GM19328 (cell line): ENCODE results near the gene MKLN1.

ENCODE experiments used
- ATAC-seq: cut with Tn5 transposase; IDR thresholded peaks from one replicate; pipeline ENCODE4 v1.9.1; 2021; ENCODE audit warnings: mild to moderate bottlenecking, moderate library complexity; ENCODE audit not compliant: unreplicated experiment

The MKLN1 gene

DNA sequence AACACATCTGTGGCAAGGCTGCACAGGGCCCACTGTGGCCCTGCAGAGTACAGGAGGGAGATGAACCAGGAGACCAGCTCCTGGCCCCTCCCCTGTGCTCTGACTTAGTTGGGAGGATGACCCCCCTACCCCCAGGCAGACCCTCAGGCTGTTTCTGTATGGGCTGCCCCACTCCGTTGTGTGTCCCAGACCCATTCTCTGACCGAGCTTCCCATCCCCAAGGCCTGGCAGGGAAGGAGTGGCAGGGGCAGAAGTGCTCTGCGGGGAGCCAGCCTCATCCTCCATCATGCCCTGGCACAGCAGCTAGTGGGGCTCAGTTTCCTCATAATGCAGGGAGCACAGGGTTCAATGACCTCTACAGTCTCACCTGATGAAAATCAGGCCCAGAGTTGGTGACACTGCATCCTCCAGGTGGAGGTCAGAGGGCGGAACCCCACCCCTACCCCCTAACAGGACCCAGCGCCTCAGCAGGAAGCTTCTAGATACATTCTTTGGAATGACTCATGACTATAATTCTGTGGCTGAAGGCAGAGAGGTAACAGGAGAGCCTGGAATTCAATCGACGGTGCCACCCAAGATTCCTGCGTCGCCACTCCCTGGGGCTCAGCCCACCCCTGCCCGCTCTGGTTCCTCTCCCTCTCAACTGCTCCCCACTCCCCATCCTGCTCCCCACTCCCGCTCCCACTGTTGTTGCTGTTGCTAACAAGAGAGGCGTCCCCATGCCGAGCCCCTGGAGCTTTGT, 210.6 kb downstream of the MKLN1 start:
- ATAC-seq: no peak

DNA sequence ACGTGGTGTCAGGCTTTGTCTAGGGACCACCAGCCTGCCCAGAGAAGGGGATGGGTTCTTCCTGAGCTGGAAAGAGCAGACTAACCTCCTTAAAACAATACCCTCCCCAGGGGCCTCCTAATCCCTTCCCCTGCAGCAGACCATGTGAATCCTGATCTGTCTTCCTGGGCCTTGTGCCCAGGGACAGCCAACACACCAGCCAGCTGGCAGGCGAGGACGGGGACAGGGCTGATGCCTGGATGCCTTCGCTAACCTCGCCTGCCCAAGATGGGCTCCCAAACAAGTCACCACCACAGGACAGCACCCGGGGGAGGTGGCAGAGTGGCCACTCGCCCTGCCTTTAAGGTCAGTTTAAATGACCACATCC, 211.1 kb downstream of the MKLN1 start:
- no peak for ATAC-seq

DNA sequence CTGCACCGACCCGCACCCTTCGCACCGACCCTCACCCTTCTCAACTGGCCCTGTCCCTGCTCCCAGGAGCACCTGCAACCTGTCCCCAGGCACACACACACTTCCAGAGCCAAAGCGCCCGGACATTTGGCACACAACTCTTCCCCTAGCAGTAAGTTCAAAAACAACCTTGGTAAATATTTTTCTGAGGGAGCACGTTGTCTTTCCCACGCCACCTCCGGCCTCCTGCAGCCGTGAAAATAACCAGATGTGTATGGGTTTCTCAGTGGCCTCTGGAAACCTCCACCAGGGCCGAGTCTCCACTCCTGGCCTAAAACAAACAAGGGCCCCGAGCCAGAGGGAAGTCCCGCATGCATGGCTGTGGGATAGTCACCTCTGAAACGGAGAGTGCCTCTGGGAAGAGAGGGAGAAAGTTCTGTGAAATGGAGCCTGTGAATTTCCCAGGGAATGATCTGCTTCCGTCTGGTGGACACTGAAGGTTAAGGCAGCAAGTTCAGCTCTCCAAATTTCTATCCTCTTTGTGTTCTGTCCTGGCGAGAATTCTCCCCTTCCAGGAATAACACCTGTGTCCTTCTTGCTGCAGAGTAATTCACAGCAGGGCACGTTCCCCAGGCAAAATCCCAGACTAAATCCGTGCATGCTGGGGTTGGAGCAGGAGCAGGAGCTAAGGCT, 213.0 kb downstream of the MKLN1 start:
- ATAC-seq: no peak

- no peak for ATAC-seq
Measured at GRCh38 chr7:131543298-131543697, 215.6 kb downstream of the MKLN1 start.

- ATAC-seq: no peak
Measured at GRCh38 chr7:131544021-131544420, 216.3 kb downstream of the MKLN1 start.

DNA sequence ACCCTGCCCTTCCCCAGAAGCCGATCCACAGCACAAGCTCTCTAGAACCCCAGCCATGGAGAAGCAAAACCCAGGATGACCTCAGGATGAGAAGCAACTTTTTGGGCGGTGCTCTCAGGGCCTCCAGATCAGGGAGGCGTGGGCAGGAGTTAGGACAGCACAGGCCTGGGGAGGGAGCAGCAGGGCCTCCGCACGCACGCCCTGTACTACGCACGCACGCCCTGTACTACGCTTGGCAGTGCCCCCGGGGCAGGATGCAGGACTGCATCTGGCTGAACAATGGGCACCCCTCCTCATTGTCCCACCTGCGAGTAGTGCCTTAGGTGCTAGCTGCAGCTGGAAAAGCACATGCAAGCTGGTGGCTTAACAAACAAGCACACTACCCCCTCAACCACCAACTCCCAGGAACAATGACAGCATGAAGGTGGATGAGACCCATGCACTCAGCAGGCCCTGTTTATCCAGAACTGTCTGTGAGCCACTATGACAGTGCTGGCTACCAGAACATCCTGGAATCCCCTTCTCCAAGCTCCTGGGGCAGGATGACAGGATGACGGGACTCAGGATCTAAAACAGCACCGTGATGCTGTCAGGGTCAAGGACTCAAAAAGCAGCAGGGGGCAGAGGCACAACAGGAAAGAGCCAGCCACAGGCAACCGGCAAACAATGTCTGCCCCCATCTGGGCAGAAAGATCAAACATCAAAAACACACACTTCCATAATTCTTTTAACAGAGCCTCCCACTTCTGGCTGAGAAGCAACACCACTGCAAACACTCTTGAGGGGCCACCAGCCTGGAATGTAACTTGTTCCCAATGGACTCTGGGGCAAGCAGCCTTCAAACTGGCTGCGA, 217.0 kb downstream of the MKLN1 start:
- no peak for ATAC-seq

- no peak for ATAC-seq
Measured at GRCh38 chr7:131546126-131546525, 218.4 kb downstream of the MKLN1 start.
